ENCODE data around the gene CENPM. TPM values are rescaled to one million over a fixed set of nuclear protein-coding genes. Genes with fewer than 3 reads are reported as not detected.

The CENPM gene
- total RNA-seq, 1 donor from 2014 or later, result 9.8 TPM

- Histone ChIP-seq H3K27me3 (ENCODE audit: control insufficient read depth, insufficient read depth, low read length) (no peaks in the 10 kb centered on the region), H3K4me3 (ENCODE audit: low read depth, low read length) (no peak overlapping the region), H3K36me3 (ENCODE audit: control insufficient read depth, insufficient read depth, low read length) (no peaks in the 10 kb centered on the region)
- TF ChIP-seq, protein P1, sequence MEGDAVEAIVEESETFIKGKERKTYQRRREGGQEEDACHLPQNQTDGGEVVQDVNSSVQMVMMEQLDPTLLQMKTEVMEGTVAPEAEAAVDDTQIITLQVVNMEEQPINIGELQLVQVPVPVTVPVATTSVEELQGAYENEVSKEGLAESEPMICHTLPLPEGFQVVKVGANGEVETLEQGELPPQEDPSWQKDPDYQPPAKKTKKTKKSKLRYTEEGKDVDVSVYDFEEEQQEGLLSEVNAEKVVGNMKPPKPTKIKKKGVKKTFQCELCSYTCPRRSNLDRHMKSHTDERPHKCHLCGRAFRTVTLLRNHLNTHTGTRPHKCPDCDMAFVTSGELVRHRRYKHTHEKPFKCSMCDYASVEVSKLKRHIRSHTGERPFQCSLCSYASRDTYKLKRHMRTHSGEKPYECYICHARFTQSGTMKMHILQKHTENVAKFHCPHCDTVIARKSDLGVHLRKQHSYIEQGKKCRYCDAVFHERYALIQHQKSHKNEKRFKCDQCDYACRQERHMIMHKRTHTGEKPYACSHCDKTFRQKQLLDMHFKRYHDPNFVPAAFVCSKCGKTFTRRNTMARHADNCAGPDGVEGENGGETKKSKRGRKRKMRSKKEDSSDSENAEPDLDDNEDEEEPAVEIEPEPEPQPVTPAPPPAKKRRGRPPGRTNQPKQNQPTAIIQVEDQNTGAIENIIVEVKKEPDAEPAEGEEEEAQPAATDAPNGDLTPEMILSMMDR (IDR thresholded peaks at IDR 0.05; ENCODE audit: insufficient read depth, low read length, poor library complexity, severe bottlenecking), result no peak
- DNase-seq (ENCODE audit: low read depth), result no peak
Measured at GRCh38 chr22:41936894-41937169, 10.1 kb downstream of the CENPM start.

DNA sequence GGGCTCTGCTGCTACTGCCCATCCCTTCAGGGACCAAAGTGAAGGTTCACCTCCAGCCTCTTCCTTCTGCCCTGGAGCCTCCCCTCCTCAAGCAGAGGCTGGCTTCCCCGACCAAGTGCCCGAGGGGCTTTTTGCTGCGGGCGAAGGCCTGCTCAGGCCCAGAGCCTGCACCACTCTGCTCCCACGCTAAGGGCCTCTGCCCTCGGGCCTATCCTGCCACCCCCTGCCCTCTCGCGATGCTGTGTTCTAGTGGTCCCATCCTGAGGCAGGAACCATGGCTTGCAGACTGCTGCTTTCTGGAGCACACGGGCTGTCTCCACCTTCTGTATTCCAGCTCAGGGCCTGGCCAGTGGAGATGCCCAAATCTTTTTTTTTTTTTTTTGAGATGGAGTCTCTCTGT, 11.4 kb downstream of the CENPM start:
- TF ChIP-seq, protein P1 (IDR thresholded peaks at IDR 0.05; ENCODE audit: insufficient read depth, low read length, poor library complexity, severe bottlenecking), result no peak
- no peaks in the 10 kb centered on the region for H3K27me3 ChIP-seq (ENCODE audit: control insufficient read depth, insufficient read depth, low read length)
- no peak for DNase-seq (ENCODE audit: low read depth)

DNA sequence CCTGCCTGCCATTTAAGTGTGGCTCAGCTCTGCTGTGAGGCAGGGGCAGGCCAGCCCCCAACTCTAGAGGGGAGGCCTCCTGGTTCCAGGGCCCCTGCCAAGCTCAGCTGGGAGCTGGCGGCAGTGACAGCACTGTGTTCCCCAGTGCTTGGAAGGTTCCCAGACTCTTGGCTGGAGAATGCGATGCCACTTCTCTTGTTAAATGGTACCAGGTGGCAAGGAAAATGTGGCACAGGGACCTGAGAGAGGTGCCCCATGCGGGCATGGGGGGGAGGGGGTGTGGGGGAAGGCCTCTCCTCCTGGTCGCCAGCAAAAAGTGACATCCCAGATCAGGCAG, 12.0 kb downstream of the CENPM start:
- Histone ChIP-seq H3K27me3 (ENCODE audit: control insufficient read depth, insufficient read depth, low read length) (no peaks in the 10 kb centered on the region), H3K4me3 (ENCODE audit: low read depth, low read length) (no peak overlapping the region), H3K36me3 (ENCODE audit: control insufficient read depth, insufficient read depth, low read length) (no peaks in the 10 kb centered on the region)
- TF ChIP-seq, protein P1 (IDR thresholded peaks at IDR 0.05; ENCODE audit: insufficient read depth, low read length, poor library complexity, severe bottlenecking), result no peak
- no peak for DNase-seq (ENCODE audit: low read depth)

More for the DNA sequence above, 11.4 kb downstream of the CENPM start:
- Histone ChIP-seq H3K4me3 (ENCODE audit: low read depth, low read length) (no peak overlapping the region), H3K36me3 (ENCODE audit: control insufficient read depth, insufficient read depth, low read length) (no peaks in the 10 kb centered on the region)

DNA sequence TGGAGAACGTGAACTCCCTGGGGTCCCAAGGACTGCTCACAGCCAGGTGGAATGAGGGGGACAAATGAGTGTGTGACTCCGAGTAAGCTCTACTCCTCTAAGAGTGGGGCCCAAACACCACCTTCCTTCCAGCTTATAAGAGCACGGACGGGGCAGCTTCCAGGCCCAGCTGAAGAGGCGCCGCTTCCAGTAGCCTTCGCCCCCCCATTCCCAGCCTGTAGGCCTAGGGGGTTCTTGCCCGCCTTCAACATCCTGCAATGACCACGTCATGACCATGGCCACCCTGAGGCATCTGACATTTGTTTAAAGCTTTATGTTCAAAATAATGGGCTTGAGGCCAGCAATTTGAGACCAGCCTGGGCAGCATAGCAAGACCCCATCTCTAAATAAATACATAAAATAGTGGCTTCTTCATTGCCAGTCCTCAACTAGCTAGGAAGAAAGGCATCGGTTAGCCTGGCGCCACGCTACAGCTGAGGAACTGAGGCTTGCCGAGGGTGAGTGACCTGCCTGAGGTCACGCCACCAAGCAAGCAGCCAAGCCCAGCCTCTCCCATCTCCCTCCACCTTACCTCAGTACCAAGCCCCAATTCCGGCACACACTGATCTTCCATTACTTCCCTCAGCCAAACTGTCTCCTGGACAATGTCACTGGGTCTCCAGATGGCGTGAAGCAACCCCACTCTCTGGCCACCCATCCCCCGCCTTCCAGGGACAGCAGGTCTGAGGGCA, 12.5 kb downstream of the CENPM start:
- DNase-seq (ENCODE audit: low read depth), result no peak
- no peaks in the 10 kb centered on the region for H3K36me3 ChIP-seq (ENCODE audit: control insufficient read depth, insufficient read depth, low read length)
- H3K4me3 ChIP-seq (ENCODE audit: low read depth, low read length), result no peak overlapping the region
- TF ChIP-seq, protein P1 (IDR thresholded peaks at IDR 0.05; ENCODE audit: insufficient read depth, low read length, poor library complexity, severe bottlenecking), result no peak
- no peaks in the 10 kb centered on the region for H3K27me3 ChIP-seq (ENCODE audit: control insufficient read depth, insufficient read depth, low read length)

DNA sequence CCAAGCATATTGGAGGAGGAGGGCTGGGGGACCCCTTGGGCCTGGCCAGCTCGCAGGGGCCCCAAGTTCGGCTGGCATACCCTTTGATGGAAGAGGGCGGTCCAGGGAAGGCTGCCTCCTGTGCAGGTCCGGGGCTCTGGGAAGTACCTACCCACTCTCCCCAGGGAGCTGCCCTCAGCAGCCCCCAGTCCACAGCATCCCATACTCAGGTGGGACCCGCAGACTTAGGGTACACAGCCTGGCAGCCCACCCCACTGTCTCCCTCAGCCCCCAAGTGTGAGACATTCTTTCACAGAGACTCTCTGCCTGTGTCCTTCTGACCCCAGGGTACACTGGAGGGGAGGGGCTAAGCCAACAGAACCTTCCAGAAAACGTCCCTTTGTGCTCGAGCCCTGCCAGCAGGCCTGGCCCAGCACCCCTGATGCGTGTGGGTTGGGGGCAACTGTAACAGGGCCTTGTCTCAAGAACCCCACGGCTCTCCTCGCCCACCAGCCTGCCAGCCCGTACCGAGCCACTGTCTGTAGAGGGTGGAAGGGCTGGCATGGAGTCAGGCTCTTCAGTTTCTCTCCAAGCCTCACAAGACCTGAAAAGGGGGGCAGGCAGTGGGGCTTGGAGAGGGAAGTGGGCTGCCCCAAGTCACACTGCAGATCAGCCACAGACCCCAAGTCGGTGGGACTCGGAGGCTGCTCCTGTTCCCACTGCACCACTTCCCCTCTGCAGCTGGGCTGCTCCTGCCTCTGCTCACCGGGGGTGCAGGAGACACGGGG, 13.4 kb downstream of the CENPM start:
- no peak overlapping the region for H3K4me3 ChIP-seq (ENCODE audit: low read depth, low read length)
- no peaks in the 10 kb centered on the region for H3K27me3 ChIP-seq (ENCODE audit: control insufficient read depth, insufficient read depth, low read length)
- no peaks in the 10 kb centered on the region for H3K36me3 ChIP-seq (ENCODE audit: control insufficient read depth, insufficient read depth, low read length)
- TF ChIP-seq, protein P1 (IDR thresholded peaks at IDR 0.05; ENCODE audit: insufficient read depth, low read length, poor library complexity, severe bottlenecking), result no peak
- DNase-seq (ENCODE audit: low read depth), result no peak
